ENCODE measurements around the gene LRP3. TPM values are rescaled to one million over a fixed set of nuclear protein-coding genes. Genes with fewer than 3 reads are reported as not detected.
"Not testable (repeated sequence)": the region's sequence is repeated elsewhere in the genome, so short reads cannot be mapped to it uniquely, and the experiment has no call there.

Gene LRP3
- total and polyA plus RNA-seq, 7 donors: 3.9 to 31.5 (median 17.1) TPM

- H3K27ac ChIP-seq: no peak overlapping the region
- no peak for DNase-seq
- no peak overlapping the region for H3K4me3 ChIP-seq
- no peak for TF ChIP-seq EP300 (IDR thresholded peaks at IDR 0.05)
- TF ChIP-seq POLR2AphosphoS5 (IDR thresholded peaks at IDR 0.05): no peak
- TF ChIP-seq POLR2A (IDR thresholded peaks at IDR 0.05): no peak
- TF ChIP-seq CTCF (IDR thresholded peaks at IDR 0.05): no peak
- peaks cover 0 to 40% (median 7%) of the 10 kb centered on the region in 4 donors for H3K36me3 ChIP-seq
- H3K27me3 ChIP-seq: no peaks in the 10 kb centered on the region
- 67 to 77% methylated on average over 11 of the region's 11 CpGs for WGBS, 2 donors
- no peaks in the 10 kb centered on the region for H3K4me1 ChIP-seq
- H3K9me3 ChIP-seq: no peaks in the 10 kb centered on the region
- intact Hi-C loops (cut with DNase I): no loop called here
Observed at GRCh38 chr19:33208371-33208895, 14.3 kb downstream of the LRP3 start.

GRCh38 chr19:33208904-33209849 is 15.0 kb downstream of the LRP3 start:
- intact Hi-C loops (cut with DNase I): no loop called here
- Histone ChIP-seq H3K4me3 (no peak overlapping the region), H3K27ac (no peak overlapping the region), H3K4me1 (no peaks in the 10 kb centered on the region), H3K36me3 (peaks cover 0 to 35% (median 7%) of the 10 kb centered on the region in 4 donors), H3K9me3 (no peaks in the 10 kb centered on the region), H3K27me3 (no peaks in the 10 kb centered on the region)
- DNase-seq: peak; percentile 56
- TF ChIP-seq CTCF (IDR thresholded peaks at IDR 0.05) (no peak), POLR2AphosphoS5 (IDR thresholded peaks at IDR 0.05) (no peak), EP300 (IDR thresholded peaks at IDR 0.05) (no peak), POLR2A (IDR thresholded peaks at IDR 0.05) (no peak)
- 85 to 87% methylated on average over 24 of the region's 24 CpGs for WGBS, 2 donors

- intact Hi-C loops (cut with DNase I); H3K4me3 ChIP-seq; H3K27ac ChIP-seq; H3K9me3 ChIP-seq; H3K27me3 ChIP-seq; H3K4me1 ChIP-seq; DNase-seq: not testable (repeated sequence)
- peaks cover 0 to 28% (median 7%) of the 10 kb centered on the region in 4 donors for H3K36me3 ChIP-seq
- 91 to 94% methylated on average over 7 of the region's 7 CpGs for WGBS, 2 donors
Observed at GRCh38 chr19:33209850-33210230, 15.7 kb downstream of the LRP3 start.

GRCh38 chr19:33210266-33210940 is 16.3 kb downstream of the LRP3 start:
- Histone ChIP-seq H3K27ac (no peak overlapping the region), H3K4me1 (no peaks in the 10 kb centered on the region), H3K9me3 (no peaks in the 10 kb centered on the region), H3K27me3 (no peaks in the 10 kb centered on the region), H3K36me3 (peaks cover 0 to 22% (median 7%) of the 10 kb centered on the region in 4 donors), H3K4me3 (no peak overlapping the region)
- intact Hi-C loops (cut with DNase I): no loop called here
- no peak for TF ChIP-seq POLR2AphosphoS5 (IDR thresholded peaks at IDR 0.05)
- TF ChIP-seq CTCF (IDR thresholded peaks at IDR 0.05): no peak
- TF ChIP-seq POLR2A (IDR thresholded peaks at IDR 0.05): no peak
- no peak for TF ChIP-seq EP300 (IDR thresholded peaks at IDR 0.05)
- no peak for DNase-seq
- 85 to 93% methylated on average over 22 of the region's 22 CpGs for WGBS, 2 donors

All from sigmoid colon (tissue), 7 donors.